ENCODE measurements around the gene CYFIP2.
"Not testable (repeated sequence)": the region's sequence is repeated elsewhere in the genome, so short reads cannot be mapped to it uniquely, and the experiment has no call there.

CYFIP2 gene

GRCh38 chr5:157400741-157401495, 135.0 kb downstream of the CYFIP2 start:
- DNase-seq: peak; percentile 3

GRCh38 chr5:157415838-157416237, 149.9 kb downstream of the CYFIP2 start:
- no peak for DNase-seq

GRCh38 chr5:157419521-157419920, 153.6 kb downstream of the CYFIP2 start:
- not testable (repeated sequence) for DNase-seq

- DNase-seq: not testable (repeated sequence)
These were observed 164.0 kb downstream of the CYFIP2 start for GRCh38 chr5:157429920-157430319.

- DNase-seq: peak; percentile 76
These were observed 165.7 kb downstream of the CYFIP2 start for GRCh38 chr5:157431544-157432200.

GRCh38 chr5:157434096-157434495, 168.2 kb downstream of the CYFIP2 start:
- no peak for DNase-seq

- DNase-seq: no peak
These were observed 177.2 kb downstream of the CYFIP2 start for GRCh38 chr5:157443041-157443549.

GRCh38 chr5:157444224-157444623, 178.3 kb downstream of the CYFIP2 start:
- no peak for DNase-seq

Data from OCI-M1 (cell line).